ENCODE measurements around the gene SPEN. TPM values are rescaled to one million over a fixed set of nuclear protein-coding genes. Genes with fewer than 3 reads are reported as not detected.
A peak's percentile ranks its signal among the peaks of the same experiment; 100 is the strongest.
"Not testable (repeated sequence)": the region's sequence is repeated elsewhere in the genome, so short reads cannot be mapped to it uniquely, and the experiment has no call there.

SPEN gene
- total RNA-seq, 1 donor from 2014 or later, result 123 TPM

- intact Hi-C loops (cut with micrococcal nuclease), result loop anchor here (5.0 kb wide), 1 partner anchor 37 kb away; no protein-coding TSS in a partner anchor
- H3K36me3 Mint-ChIP-seq (ENCODE audit: low read depth), result peaks cover 81% of the 10 kb centered on the region
- H3K4me1 Mint-ChIP-seq, result peaks cover 31% of the 10 kb centered on the region
- H3K9me3 Mint-ChIP-seq, result no peaks in the 10 kb centered on the region
- peak overlapping the region; percentile 32 for H3K27ac Mint-ChIP-seq
- H3K4me3 Mint-ChIP-seq, result no peak overlapping the region
- no peak for TF ChIP-seq CTCF (IDR thresholded peaks at IDR 0.05)
- DNase-seq (no peak), ATAC-seq (ENCODE audit: low read depth) (peak; percentile 70)
- ChIA-PET POLR2A (interaction anchor here (0.7 to 1.5 kb wide), 5 partner anchors 10 to 85 kb away, joined by 3 to 16 read pairs (median 5); partner anchors contain the start of gene SPEN), CTCF (no interaction called here)
- no peaks in the 10 kb centered on the region for H3K27me3 Mint-ChIP-seq
These were observed 71.6 kb downstream of the SPEN start for GRCh38 chr1:15918962-15919715.

GRCh38 chr1:15923241-15923640 lies 75.7 kb downstream of the SPEN start:
- Mint-ChIP-seq H3K27me3 (no peaks in the 10 kb centered on the region), H3K9me3 (no peaks in the 10 kb centered on the region), H3K4me3 (no peak overlapping the region), H3K27ac (no peak overlapping the region), H3K36me3 (ENCODE audit: low read depth) (peaks cover 80% of the 10 kb centered on the region), H3K4me1 (peaks cover 9% of the 10 kb centered on the region)
- intact Hi-C loops (cut with micrococcal nuclease), result no loop called here
- POLR2A ChIA-PET, result interaction anchor here (0.6 kb wide), 1 partner anchor 105 kb away, joined by 3 read pairs; no protein-coding TSS in a partner anchor
- CTCF ChIA-PET, result no interaction called here
- DNase-seq (no peak), ATAC-seq (ENCODE audit: low read depth) (no peak)
- TF ChIP-seq CTCF (IDR thresholded peaks at IDR 0.05), result no peak

GRCh38 chr1:15926448-15926847 lies 78.9 kb downstream of the SPEN start:
- CTCF ChIA-PET, result interaction anchor here (1.0 to 1.5 kb wide), 2 partner anchors 111 to 123 kb away, joined by 3 to 4 read pairs; no protein-coding TSS in a partner anchor

GRCh38 chr1:15928971-15929965 lies 81.8 kb downstream of the SPEN start:
- CTCF ChIA-PET, result interaction anchor here (1.4 kb wide), 1 partner anchor 114 kb away, joined by 3 read pairs; no protein-coding TSS in a partner anchor
- Mint-ChIP-seq H3K9me3 (no peaks in the 10 kb centered on the region), H3K27ac (no peak overlapping the region), H3K4me3 (no peak overlapping the region), H3K27me3 (no peaks in the 10 kb centered on the region), H3K4me1 (no peaks in the 10 kb centered on the region), H3K36me3 (ENCODE audit: low read depth) (peaks cover 93% of the 10 kb centered on the region)
- POLR2A ChIA-PET, result interaction anchor here (0.6 kb wide), 1 partner anchor 92 kb away, joined by 4 read pairs; no protein-coding TSS in a partner anchor
- TF ChIP-seq CTCF (IDR thresholded peaks at IDR 0.05), result no peak
- ATAC-seq (ENCODE audit: low read depth) (no peak), DNase-seq (no peak)
- intact Hi-C loops (cut with micrococcal nuclease), result no loop called here

More at GRCh38 chr1:15926448-15926847, 78.9 kb downstream of the SPEN start:
- DNase-seq; H3K4me1 Mint-ChIP-seq; H3K27me3 Mint-ChIP-seq; intact Hi-C loops (cut with micrococcal nuclease); H3K27ac Mint-ChIP-seq; H3K4me3 Mint-ChIP-seq; ATAC-seq (ENCODE audit: low read depth); H3K9me3 Mint-ChIP-seq: not testable (repeated sequence)
- POLR2A ChIA-PET, result interaction anchor here (0.6 to 0.9 kb wide), 2 partner anchors 37 to 48 kb away, joined by 3 read pairs; no protein-coding TSS in a partner anchor
- H3K36me3 Mint-ChIP-seq (ENCODE audit: low read depth), result peaks cover 88% of the 10 kb centered on the region

GRCh38 chr1:15931401-15931800 lies 83.9 kb downstream of the SPEN start:
- Mint-ChIP-seq H3K4me3 (no peak overlapping the region), H3K27ac (no peak overlapping the region), H3K27me3 (no peaks in the 10 kb centered on the region), H3K9me3 (no peaks in the 10 kb centered on the region), H3K36me3 (ENCODE audit: low read depth) (peaks cover 96% of the 10 kb centered on the region), H3K4me1 (no peaks in the 10 kb centered on the region)
- ChIA-PET POLR2A (no interaction called here), CTCF (interaction anchor here (0.6 kb wide), 1 partner anchor 79 kb away, joined by 3 read pairs; no protein-coding TSS in a partner anchor)
- ATAC-seq (ENCODE audit: low read depth), result no peak
- intact Hi-C loops (cut with micrococcal nuclease), result no loop called here
- no peak for DNase-seq
- TF ChIP-seq CTCF (IDR thresholded peaks at IDR 0.05), result no peak
